OCI-LY7 (cell line): Measurements from ENCODE around the gene NME2. TPM values are rescaled to one million over a fixed set of nuclear protein-coding genes. Genes with fewer than 3 reads are reported as not detected.

Source experiments
- BruUV-seq: library from RNA; stranded (reverse); fragments of 400-500 nt; replicated peaks from 2 replicates; lab custom pipeline; 2021; lab: Mats Ljungman, UMichigan
- CTCF ChIA-PET: fragments of 300-600 bp; sonication (Branson Sonifier 250); formaldehyde crosslinking; loops from one replicate; lab custom pipeline; 2022; ENCODE audit warnings: antibody characterized with exemption; ENCODE audit not compliant: unreplicated experiment; lab: Charles Lee
- POLR2A ChIA-PET: fragments of 300-600 bp; sonication (Branson Sonifier 250); formaldehyde crosslinking; loops from one replicate; lab custom pipeline; 2022; ENCODE audit warnings: antibody characterized with exemption; lab: Charles Lee
- DNase-seq: peaks from one replicate; pipeline ENCODE4 v3.0.0-alpha.2; 2015; ENCODE audit warnings: low spot score
- H2AFZ ChIP-seq: fragments of 200-600 bp; sonication (generic), shearing (Covaris generic); 2 replicates; pipeline ENCODE4 v1.6.1; 2014; ENCODE audit warnings: mild to moderate bottlenecking, antibody characterized with exemption, low read length, moderate library complexity
- H3K27ac ChIP-seq: fragments of 200-600 bp; sonication (generic); 2 replicates; pipeline ENCODE4 v1.5.1; 2014; ENCODE audit warnings: mixed run types, low read depth, mild to moderate bottlenecking, moderate library complexity, low read length, inconsistent platforms; ENCODE audit not compliant: poor library complexity, severe bottlenecking
- H3K36me3 ChIP-seq: fragments of 200-600 bp; sonication (generic); 2 replicates; pipeline ENCODE4 v1.6.1; 2014; ENCODE audit warnings: mild to moderate bottlenecking, antibody characterized with exemption, low read length, moderate library complexity, mixed read lengths; ENCODE audit not compliant: insufficient read depth
- H3K4me1 ChIP-seq: fragments of 200-600 bp; sonication (generic); 2 replicates; pipeline ENCODE4 v1.5.1; 2014; ENCODE audit warnings: mild to moderate bottlenecking, low read length; ENCODE audit not compliant: insufficient read depth, poor library complexity, severe bottlenecking
- H3K4me2 ChIP-seq: fragments of 200-600 bp; sonication (generic); 2 replicates; pipeline ENCODE4 v1.6.1; 2014; ENCODE audit warnings: mild to moderate bottlenecking, low read length
- H3K4me3 ChIP-seq: fragments of 200-600 bp; sonication (generic); 2 replicates; pipeline ENCODE4 v1.5.1; 2014; ENCODE audit warnings: mild to moderate bottlenecking, low read depth, low read length; ENCODE audit not compliant: poor library complexity, severe bottlenecking
- H3K79me2 ChIP-seq: fragments of 200-600 bp; sonication (generic); 2 replicates; pipeline ENCODE4 v1.6.1; 2016; ENCODE audit warnings: low read depth, mild to moderate bottlenecking, low read length, moderate library complexity, mixed read lengths; ENCODE audit not compliant: insufficient read depth
- H3K9me2 ChIP-seq: fragments of 200-600 bp; sonication (generic); 2 replicates; pipeline ENCODE4 v1.6.1; 2016; ENCODE audit warnings: mild to moderate bottlenecking, low read length, mixed read lengths; ENCODE audit not compliant: insufficient read depth
- H3K9me3 ChIP-seq: fragments of 200-600 bp; sonication (generic); 2 replicates; pipeline ENCODE4 v1.6.1; 2014; ENCODE audit warnings: mild to moderate bottlenecking, mixed run types, low read length, mixed read lengths
- H4K20me1 ChIP-seq: fragments of 200-600 bp; sonication (generic); 2 replicates; pipeline ENCODE4 v1.6.1; 2014; ENCODE audit warnings: mild to moderate bottlenecking, antibody characterized with exemption, low read length, moderate library complexity, mixed read lengths; ENCODE audit not compliant: insufficient read depth
- CTCF ChIP-seq: fragments of 200-600 bp; sonication (generic); conservative IDR thresholded peaks from 2 replicates; pipeline ENCODE4 v1.5.1; 2014; ENCODE audit warnings: mild to moderate bottlenecking, antibody characterized with exemption, low read length, moderate library complexity, mixed read lengths
- EZH2phosphoT487 ChIP-seq: fragments of 200-600 bp; sonication (generic); IDR thresholded peaks from 2 replicates; pipeline ENCODE4 v1.6.1; 2018; ENCODE audit warnings: low read depth, borderline replicate concordance, mild to moderate bottlenecking, mixed run types, antibody characterized with exemption, low read length, moderate library complexity, mixed read lengths
- intact Hi-C: fragments of 100-400 bp; cut with micrococcal nuclease; formaldehyde crosslinking; loops from one replicate; pipeline ENCODE4 v1.10.0; 2022; ENCODE audit not compliant: unreplicated experiment
- total RNA-seq, 2 experiments: library from RNA; depleted of rRNA in 1 of 2; stranded (reverse); fragments of >200 nt in 1 of 2; shearing (Covaris generic) in 1 of 2; gene quantifications; 2 replicates each; pipeline ENCODE4 v1.2.3, GENCODE V29; 2014 to 2022

The NME2 gene
- total RNA-seq, 2 experiments from 2014 or later = 369 to 582 TPM

- Histone ChIP-seq H3K9me2 (no peaks in the 10 kb centered on the region), H3K79me2 (peaks cover 3% of the 10 kb centered on the region; the same call in 1 of the 2 replicates), H3K9me3 (no peaks in the 10 kb centered on the region), H3K4me1 (peaks cover 11% of the 10 kb centered on the region), H3K36me3 (no peaks in the 10 kb centered on the region), H3K4me2 (no peak overlapping the region), H3K4me3 (no peak overlapping the region), H2AFZ (peak overlapping the region; percentile 28; the same call in 1 of the 2 replicates), H3K27ac (no peak overlapping the region), H4K20me1 (peaks cover 2% of the 10 kb centered on the region; the same call in 1 of the 2 replicates)
- intact Hi-C loops = loop anchor here (5.0 kb wide), 1 partner anchor 258 kb away; the partner anchor contains the start of gene TOB1
- ChIA-PET POLR2A (interaction anchor here (1.2 to 1.6 kb wide), 3 partner anchors 10 to 26 kb away, joined by 3 to 4 read pairs (median 3); no protein-coding TSS in a partner anchor), CTCF (no interaction called here)
- TF ChIP-seq EZH2phosphoT487 = no peak
- TF ChIP-seq CTCF = no peak
- DNase-seq = no peak
- BruUV-seq = no TSS peak
Observed at GRCh38 chr17:51124640-51125503, 41.3 kb upstream of the NME2 start.

- no peaks in the 10 kb centered on the region for H3K36me3 ChIP-seq
- DNase-seq = no peak
Observed at GRCh38 chr17:51128076-51128475, 38.1 kb upstream of the NME2 start.

More at GRCh38 chr17:51128076-51128475, 38.1 kb upstream of the NME2 start:
- Histone ChIP-seq H3K4me3 (no peak overlapping the region), H3K4me2 (no peak overlapping the region), H2AFZ (no peak overlapping the region), H4K20me1 (no peaks in the 10 kb centered on the region), H3K27ac (no peak overlapping the region), H3K4me1 (peaks cover 3% of the 10 kb centered on the region), H3K79me2 (no peaks in the 10 kb centered on the region), H3K9me2 (no peaks in the 10 kb centered on the region), H3K9me3 (no peaks in the 10 kb centered on the region)
- BruUV-seq = no TSS peak
- CTCF ChIA-PET = no interaction called here
- intact Hi-C loops = no loop called here
- TF ChIP-seq EZH2phosphoT487 = no peak
- TF ChIP-seq CTCF = no peak
- POLR2A ChIA-PET = no interaction called here
